Hepatocyte (in vitro differentiated cells): ENCODE data around the gene VWCE. TPM values are rescaled to one million over a fixed set of nuclear protein-coding genes. Genes with fewer than 3 reads are reported as not detected.

Source experiments
- DNase-seq: peaks from one replicate; pipeline ENCODE4 v3.0.0-alpha.2; 2016; ENCODE audit warnings: low spot score
- H2AFZ ChIP-seq: fragments of 200-600 bp; sonication (generic); 2 replicates; pipeline ENCODE4 v1.6.0; 2016; ENCODE audit warnings: antibody characterized with exemption, mild to moderate bottlenecking
- H3K27ac ChIP-seq: fragments of 200-600 bp; sonication (generic); 2 replicates; pipeline ENCODE4 v1.5.1; 2016; ENCODE audit warnings: mild to moderate bottlenecking
- H3K27me3 ChIP-seq: fragments of 200-600 bp; sonication (generic); 2 replicates; pipeline ENCODE4 v1.6.1; 2016
- H3K36me3 ChIP-seq: fragments of 200-600 bp; sonication (generic); replicated peaks from 2 replicates; pipeline ENCODE4 v1.5.1; 2016; ENCODE audit warnings: low read depth; ENCODE audit not compliant: insufficient read depth
- H3K4me1 ChIP-seq: fragments of 200-600 bp; sonication (generic); 2 replicates; pipeline ENCODE4 v1.5.1; 2016; ENCODE audit warnings: mild to moderate bottlenecking, moderate library complexity; ENCODE audit not compliant: insufficient read depth
- H3K4me2 ChIP-seq: fragments of 200-600 bp; sonication (generic); 2 replicates; pipeline ENCODE4 v1.6.0; 2016
- H3K4me3 ChIP-seq: fragments of 200-600 bp; sonication (generic); 2 replicates; pipeline ENCODE4 v1.5.1; 2016; ENCODE audit warnings: mild to moderate bottlenecking
- H3K79me2 ChIP-seq: fragments of 200-600 bp; sonication (generic); 2 replicates; pipeline ENCODE4 v1.6.0; 2017; ENCODE audit warnings: mild to moderate bottlenecking
- H3K9me2 ChIP-seq: fragments of 200-600 bp; sonication (generic); replicated peaks from 2 replicates; pipeline ENCODE4 v1.6.0; 2017; ENCODE audit warnings: mild to moderate bottlenecking; ENCODE audit not compliant: insufficient read depth
- H3K9me3 ChIP-seq: fragments of 200-600 bp; sonication (generic); 2 replicates; pipeline ENCODE4 v1.5.1; 2016; ENCODE audit warnings: low read depth, mild to moderate bottlenecking
- H4K20me1 ChIP-seq: fragments of 200-600 bp; sonication (generic); 2 replicates; pipeline ENCODE4 v1.6.0; 2016; ENCODE audit warnings: mild to moderate bottlenecking; ENCODE audit not compliant: insufficient read depth, poor library complexity, severe bottlenecking
- EZH2 ChIP-seq: fragments of 200-600 bp; sonication (generic); IDR thresholded peaks from 2 replicates; pipeline ENCODE4 v1.6.1; 2016; ENCODE audit warnings: antibody characterized with exemption, mild to moderate bottlenecking, borderline replicate concordance
- EZH2phosphoT487 ChIP-seq: fragments of 200-600 bp; sonication (generic); IDR thresholded peaks from one replicate; pipeline ENCODE4 v1.6.1; 2018; ENCODE audit warnings: antibody characterized with exemption, mild to moderate bottlenecking, low read depth, moderate library complexity; ENCODE audit not compliant: unreplicated experiment, severe bottlenecking
- WGBS: methylation state at CpG from one replicate; pipeline ENCODE4 v1.1.6; 2016; ENCODE audit warnings: low lambda C conversion rate; ENCODE audit errors: missing lambda C conversion rate; 5-methylcytosine and 5-hydroxymethylcytosine counted together
- polyA plus RNA-seq: library from polyadenylated mRNA; unstranded; fragments of >200 nt; fragmentation: Nextera tagmentation; extraction: Ambion mirVana; gene quantifications from 2 replicates; pipeline ENCODE4 v1.2.1, GENCODE V29; 2016
- total RNA-seq: library from RNA; depleted of rRNA; stranded (reverse); fragments of >200 nt; gene quantifications from 2 replicates; pipeline ENCODE4 v1.2.3, GENCODE V29; 2014
- TF ChIP-seq, protein P1 (sequence below): fragments of 200-600 bp; sonication (generic); IDR thresholded peaks from 2 replicates; pipeline ENCODE4 v1.5.1; 2016; ENCODE audit warnings: antibody characterized with exemption, mild to moderate bottlenecking; ENCODE audit not compliant: poor library complexity

VWCE gene
- total and polyA plus RNA-seq, 2 experiments from 2014 or later: 6.7 to 13.4 TPM

DNA sequence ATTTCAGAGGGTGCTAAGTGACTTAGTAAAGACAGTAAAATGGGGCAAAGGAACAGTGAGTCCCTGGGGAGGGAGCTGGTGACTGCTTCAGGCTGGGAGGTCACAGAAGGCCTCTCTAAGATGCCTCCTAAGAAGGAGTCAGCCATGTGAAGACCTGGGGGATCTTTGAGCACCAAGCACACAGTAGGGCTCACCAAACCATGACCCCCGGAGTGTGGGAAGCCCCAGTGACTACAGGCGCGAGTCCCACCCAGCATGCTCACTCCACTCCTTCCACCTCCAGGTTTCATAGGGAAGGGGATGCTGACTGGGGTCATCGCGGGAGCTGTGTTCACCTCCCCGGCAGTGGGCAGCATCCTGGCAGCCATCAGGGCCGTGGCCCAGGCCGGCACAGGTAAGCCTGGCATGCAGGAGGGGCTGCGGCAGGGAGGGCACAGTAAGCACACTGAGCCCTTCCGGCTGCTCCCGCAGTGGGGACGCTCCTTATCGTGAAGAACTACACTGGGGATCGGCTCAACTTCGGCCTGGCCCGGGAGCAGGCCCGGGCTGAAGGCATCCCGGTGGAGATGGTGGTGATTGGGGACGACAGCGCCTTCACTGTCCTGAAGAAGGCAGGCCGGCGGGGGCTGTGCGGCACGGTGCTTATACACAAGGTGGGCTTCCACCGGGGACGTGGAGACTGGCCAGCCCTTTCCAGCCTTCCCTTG lies 43.8 kb upstream of the VWCE start:
- TF ChIP-seq EZH2phosphoT487: no peak
- TF ChIP-seq, protein P1, sequence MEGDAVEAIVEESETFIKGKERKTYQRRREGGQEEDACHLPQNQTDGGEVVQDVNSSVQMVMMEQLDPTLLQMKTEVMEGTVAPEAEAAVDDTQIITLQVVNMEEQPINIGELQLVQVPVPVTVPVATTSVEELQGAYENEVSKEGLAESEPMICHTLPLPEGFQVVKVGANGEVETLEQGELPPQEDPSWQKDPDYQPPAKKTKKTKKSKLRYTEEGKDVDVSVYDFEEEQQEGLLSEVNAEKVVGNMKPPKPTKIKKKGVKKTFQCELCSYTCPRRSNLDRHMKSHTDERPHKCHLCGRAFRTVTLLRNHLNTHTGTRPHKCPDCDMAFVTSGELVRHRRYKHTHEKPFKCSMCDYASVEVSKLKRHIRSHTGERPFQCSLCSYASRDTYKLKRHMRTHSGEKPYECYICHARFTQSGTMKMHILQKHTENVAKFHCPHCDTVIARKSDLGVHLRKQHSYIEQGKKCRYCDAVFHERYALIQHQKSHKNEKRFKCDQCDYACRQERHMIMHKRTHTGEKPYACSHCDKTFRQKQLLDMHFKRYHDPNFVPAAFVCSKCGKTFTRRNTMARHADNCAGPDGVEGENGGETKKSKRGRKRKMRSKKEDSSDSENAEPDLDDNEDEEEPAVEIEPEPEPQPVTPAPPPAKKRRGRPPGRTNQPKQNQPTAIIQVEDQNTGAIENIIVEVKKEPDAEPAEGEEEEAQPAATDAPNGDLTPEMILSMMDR: no peak
- TF ChIP-seq EZH2: no peak
- DNase-seq: no peak
- 98% methylated on average over 22 of the region's 26 CpGs for WGBS
- Histone ChIP-seq H3K9me2 (no peaks in the 10 kb centered on the region), H3K9me3 (no peaks in the 10 kb centered on the region), H3K27ac (no peak overlapping the region), H3K79me2 (peaks cover 2% of the 10 kb centered on the region), H3K27me3 (no peaks in the 10 kb centered on the region), H3K4me1 (peaks cover 11% of the 10 kb centered on the region), H3K36me3 (no peaks in the 10 kb centered on the region), H2AFZ (no peak overlapping the region), H3K4me2 (no peak overlapping the region), H4K20me1 (no peaks in the 10 kb centered on the region), H3K4me3 (no peak overlapping the region)

DNA sequence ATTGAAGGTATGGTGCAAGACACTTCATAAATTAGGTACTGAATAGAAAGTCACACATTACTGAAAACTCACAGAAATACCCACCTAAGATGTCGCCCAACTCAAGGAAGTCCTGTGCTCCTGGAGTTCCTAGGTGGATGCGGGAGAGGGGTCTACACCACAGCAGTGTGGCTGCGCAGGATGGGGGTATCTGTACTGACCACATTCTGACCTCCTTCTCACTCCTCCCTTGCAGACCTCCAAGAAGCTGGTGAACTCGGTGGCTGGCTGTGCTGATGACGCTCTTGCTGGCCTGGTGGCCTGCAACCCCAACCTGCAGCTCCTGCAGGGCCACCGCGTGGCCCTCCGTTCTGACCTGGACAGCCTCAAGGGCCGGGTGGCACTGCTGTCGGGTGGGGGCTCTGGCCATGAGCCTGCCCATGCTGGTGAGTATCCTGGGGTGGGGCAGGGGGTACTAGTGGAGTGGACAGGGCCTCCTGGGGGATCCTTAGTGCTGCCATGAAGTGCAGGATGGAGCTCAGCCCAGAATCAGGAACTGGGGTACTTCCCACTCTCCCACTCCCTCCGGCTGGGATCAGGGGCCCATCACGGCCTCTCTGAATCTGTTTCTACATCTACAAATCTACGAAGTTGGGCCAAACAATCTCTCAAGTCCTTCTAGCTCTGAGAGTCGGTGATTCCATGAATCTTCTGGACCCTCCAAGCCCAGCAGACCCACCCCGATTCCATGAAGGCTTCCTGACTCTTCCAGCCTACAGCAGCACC lies 42.8 kb upstream of the VWCE start:
- Histone ChIP-seq H2AFZ (no peak overlapping the region), H3K36me3 (no peaks in the 10 kb centered on the region), H4K20me1 (no peaks in the 10 kb centered on the region), H3K27ac (no peak overlapping the region), H3K27me3 (no peaks in the 10 kb centered on the region), H3K4me3 (no peak overlapping the region), H3K4me2 (no peak overlapping the region), H3K9me2 (no peaks in the 10 kb centered on the region), H3K9me3 (no peaks in the 10 kb centered on the region), H3K4me1 (peaks cover 16% of the 10 kb centered on the region), H3K79me2 (peaks cover 5% of the 10 kb centered on the region)
- WGBS: 97% methylated on average over 15 of the region's 15 CpGs
- no peak for DNase-seq
- no peak for TF ChIP-seq EZH2
- no peak for TF ChIP-seq EZH2phosphoT487
- TF ChIP-seq, protein P1: no peak

DNA sequence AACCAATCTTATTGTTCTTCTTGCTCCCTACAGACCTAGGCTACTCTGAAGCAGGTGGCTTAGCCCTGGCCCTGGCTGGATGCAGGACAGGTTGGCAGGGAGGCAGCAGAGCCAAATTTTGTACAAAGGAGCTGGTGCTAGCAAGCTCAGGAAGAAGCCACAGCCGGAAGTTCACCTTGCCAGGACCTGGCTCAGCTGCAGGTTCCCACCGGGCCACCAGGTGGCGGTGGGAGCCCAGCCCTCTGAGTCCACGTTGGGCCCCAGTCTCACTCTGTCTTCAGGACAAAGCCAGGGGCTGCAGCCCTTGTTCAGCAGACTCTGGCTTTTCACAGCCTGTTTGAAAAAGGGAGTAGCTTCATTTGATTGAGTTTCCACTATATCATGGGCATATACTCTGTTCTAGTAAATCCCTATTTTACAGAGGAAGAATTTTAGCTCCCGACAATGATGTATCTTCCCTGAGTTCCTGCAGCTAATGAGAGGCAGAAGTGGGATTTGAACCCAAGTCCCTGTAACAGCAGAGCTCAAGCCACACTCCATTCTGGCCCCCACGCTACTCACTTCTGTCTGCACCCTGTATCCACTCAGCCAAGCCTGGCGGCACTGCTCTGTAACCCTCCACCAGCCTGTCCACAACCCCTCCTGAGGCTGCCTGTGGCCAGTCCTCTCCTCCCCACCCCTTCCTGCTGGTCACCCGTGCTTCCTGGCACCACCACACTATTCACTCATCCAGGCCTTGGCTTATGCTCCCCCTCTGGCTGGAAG lies 41.2 kb upstream of the VWCE start:
- WGBS: 38% methylated on average over 8 of the region's 8 CpGs
- Histone ChIP-seq H3K4me3 (no peak overlapping the region), H3K27me3 (no peaks in the 10 kb centered on the region), H4K20me1 (peaks cover 7% of the 10 kb centered on the region), H3K4me2 (no peak overlapping the region), H3K27ac (peak overlapping the region; percentile 79), H2AFZ (peak overlapping the region; percentile 72), H3K36me3 (no peaks in the 10 kb centered on the region), H3K9me2 (no peaks in the 10 kb centered on the region), H3K79me2 (peaks cover 20% of the 10 kb centered on the region), H3K4me1 (peaks cover 20% of the 10 kb centered on the region), H3K9me3 (no peaks in the 10 kb centered on the region)
- peak; percentile 91 for DNase-seq
- TF ChIP-seq, protein P1: peak; percentile 94
- no peak for TF ChIP-seq EZH2phosphoT487
